HepG2 (cell line): ENCODE measurements around the gene SRRM2. TPM values are rescaled to one million over a fixed set of nuclear protein-coding genes. Genes with fewer than 3 reads are reported as not detected.

Experiments
- ATAC-seq: fragments of 200-7000 bp; cut with Tn5 transposase; 3 replicates; pipeline ENCODE4 v1.9.1; 2020; ENCODE audit warnings: mild to moderate bottlenecking, moderate library complexity
- BruUV-seq: library from RNA; stranded (reverse); fragments of 400-500 nt; replicated peaks from 2 replicates; lab custom pipeline; 2021; lab: Mats Ljungman, UMichigan
- CTCF ChIA-PET: fragments of 300-600 bp; formaldehyde crosslinking; extraction: SDS; loops from one replicate; lab custom pipeline; 2021; ENCODE audit warnings: low total read pairs, inconsistent platforms, low intra/inter-chr PET ratio; lab: Yijun Ruan, JAX
- POLR2A ChIA-PET: fragments of 350-600 bp; sonication (Branson Sonifier 250); formaldehyde crosslinking; loops from one replicate; lab custom pipeline; 2020; ENCODE audit warnings: antibody characterized with exemption, inconsistent platforms; lab: Yijun Ruan, JAX
- DNase-seq: peaks from one replicate; pipeline ENCODE4 v3.0.0-alpha.2; 2015; ENCODE audit warnings: low spot score
- FAIRE-seq: peaks from 3 replicates; lab custom pipeline; 2011; peaks lifted over from hg19 to GRCh38; lab: Jason Lieb, UNC
- H2AFZ ChIP-seq: one replicate; pipeline ENCODE4 v1.6.1; 2011; ENCODE audit warnings: low read length, inconsistent platforms
- H3K27ac ChIP-seq: fragments of 300-600 bp; 3 replicates; pipeline ENCODE4 v1.8.0; 2011; ENCODE audit warnings: mixed run types, mild to moderate bottlenecking, mixed read lengths, low read length, inconsistent platforms; ENCODE audit not compliant: insufficient read depth; ENCODE audit errors: extremely low read length
- H3K27me3 ChIP-seq, 2 experiments: fragments of 200-600 bp in 1 of 2; 2 replicates in 1 of 2; 3 replicates in 1 of 2; pipeline versions ENCODE4 v1.6.0 to v1.8.0; 2011; ENCODE audit warnings: low read length in 2 of 2, mild to moderate bottlenecking in 2 of 2, moderate library complexity in 2 of 2, inconsistent platforms in 1 of 2; ENCODE audit not compliant: insufficient read depth in 2 of 2, control insufficient read depth in 1 of 2
- H3K36me3 ChIP-seq, 2 experiments: fragments of 200-600 bp in 1 of 2; replicated peaks in 1 of 2; 2 replicates in 1 of 2; 3 replicates in 1 of 2; pipeline versions ENCODE4 v1.5.1 to v1.8.0; 2011; ENCODE audit warnings: low read length in 2 of 2, inconsistent platforms in 1 of 2; ENCODE audit not compliant: insufficient read depth in 2 of 2, control insufficient read depth in 1 of 2
- H3K4me1 ChIP-seq: 2 replicates; pipeline ENCODE4 v1.5.1; 2012; ENCODE audit warnings: low read length, inconsistent platforms; ENCODE audit not compliant: insufficient read depth
- H3K4me2 ChIP-seq: 2 replicates; pipeline ENCODE4 v1.6.0; 2011; ENCODE audit warnings: low read depth, low read length, inconsistent platforms
- H3K4me3 ChIP-seq, 3 experiments: fragments of 200-600 bp in 1 of 3; sonication (generic), shearing (Covaris generic) in 1 of 3; replicated peaks in 1 of 3; 2 replicates each; pipeline ENCODE4 v1.5.1; 2011 to 2016; ENCODE audit warnings: low read length in 3 of 3, inconsistent platforms in 2 of 3, low read depth in 2 of 3, mild to moderate bottlenecking in 2 of 3, control low read depth in 1 of 3, mixed read lengths in 1 of 3; ENCODE audit not compliant: insufficient read depth in 1 of 3
- H3K79me2 ChIP-seq: one replicate; pipeline ENCODE4 v1.6.1; 2011; ENCODE audit warnings: low read length, inconsistent platforms; ENCODE audit not compliant: insufficient read depth
- H3K9ac ChIP-seq: 2 replicates; pipeline ENCODE4 v1.6.0; 2011; ENCODE audit warnings: mild to moderate bottlenecking, low read depth, low read length, inconsistent platforms; ENCODE audit not compliant: insufficient read depth
- H3K9me3 ChIP-seq: 2 replicates; pipeline ENCODE4 v1.5.1; 2012; ENCODE audit warnings: mild to moderate bottlenecking, low read length
- H4K20me1 ChIP-seq: 2 replicates; pipeline ENCODE4 v1.6.0; 2011; ENCODE audit warnings: inconsistent platforms, mild to moderate bottlenecking, low read length, moderate library complexity; ENCODE audit not compliant: insufficient read depth
- FOXO1 ChIP-seq: sonication (generic); formaldehyde crosslinking; IDR thresholded peaks from 2 replicates; pipeline ENCODE4 v1.4.0; 2020; ENCODE audit warnings: missing genetic modification reagents
- HDAC2 ChIP-seq: sonication (generic); formaldehyde crosslinking; IDR thresholded peaks from 2 replicates; pipeline ENCODE4 v1.4.0; 2020; ENCODE audit warnings: missing genetic modification reagents
- HES4 ChIP-seq: sonication (generic); formaldehyde crosslinking; IDR thresholded peaks from 2 replicates; pipeline ENCODE4 v1.9.0; 2021; ENCODE audit warnings: mild to moderate bottlenecking, missing genetic modification reagents, borderline replicate concordance
- HOXA7 ChIP-seq: sonication (generic); formaldehyde crosslinking; IDR thresholded peaks from 2 replicates; pipeline ENCODE4 v1.8.1; 2022; ENCODE audit warnings: mild to moderate bottlenecking, missing genetic modification reagents, moderate library complexity
- LBX2 ChIP-seq: sonication (generic); formaldehyde crosslinking; IDR thresholded peaks from 2 replicates; pipeline ENCODE4 v1.5.0; 2020; ENCODE audit warnings: missing genetic modification reagents, mild to moderate bottlenecking, borderline replicate concordance
- POLR2A ChIP-seq, 2 experiments: IDR thresholded peaks; 2 replicates each; pipeline ENCODE4 v1.6.1; 2011; ENCODE audit warnings: low read depth in 2 of 2, low read length in 2 of 2, mild to moderate bottlenecking in 1 of 2, moderate library complexity in 1 of 2; ENCODE audit not compliant: insufficient read depth in 1 of 2
- SNRNP70 ChIP-seq: fragments of 200-400 bp; formaldehyde crosslinking; IDR thresholded peaks from 2 replicates; pipeline ENCODE4 v1.6.1; 2017; ENCODE audit warnings: mild to moderate bottlenecking, low read depth, low read length, moderate library complexity
- ZBTB26 ChIP-seq: IDR thresholded peaks from 2 replicates; pipeline ENCODE4 v1.6.1; 2016; ENCODE audit warnings: missing compliant biosample characterization, missing genetic modification reagents, borderline replicate concordance
- ZBTB38 ChIP-seq: sonication (generic); formaldehyde crosslinking; IDR thresholded peaks from 2 replicates; pipeline ENCODE4 v1.5.1; 2020; ENCODE audit warnings: mild to moderate bottlenecking, missing genetic modification reagents
- ZNF33B ChIP-seq: sonication (generic); formaldehyde crosslinking; IDR thresholded peaks from 2 replicates; pipeline ENCODE4 v1.5.1; 2020; ENCODE audit warnings: mild to moderate bottlenecking, missing genetic modification reagents
- ZNF362 ChIP-seq: sonication (generic); formaldehyde crosslinking; IDR thresholded peaks from 2 replicates; pipeline ENCODE4 v1.4.0; 2020; ENCODE audit warnings: missing genetic modification reagents, mild to moderate bottlenecking, borderline replicate concordance
- ZNF563 ChIP-seq: sonication (generic); formaldehyde crosslinking; IDR thresholded peaks from 2 replicates; pipeline ENCODE4 v1.8.0; 2022; ENCODE audit warnings: mild to moderate bottlenecking, moderate library complexity, missing genetic modification reagents
- ZNF678 ChIP-seq: sonication (generic); formaldehyde crosslinking; IDR thresholded peaks from 2 replicates; pipeline ENCODE4 v1.4.0; 2020; ENCODE audit warnings: mild to moderate bottlenecking, missing genetic modification reagents
- ZNF772 ChIP-seq: sonication (generic); formaldehyde crosslinking; IDR thresholded peaks from 2 replicates; pipeline ENCODE4 v1.5.0; 2020; ENCODE audit warnings: mild to moderate bottlenecking, missing genetic modification reagents
- WGBS: methylation state at CpG from one replicate; pipeline ENCODE4 v1.1.6; 2017; ENCODE audit warnings: low lambda C conversion rate; 5-methylcytosine and 5-hydroxymethylcytosine counted together
- in situ Hi-C: cut with HindIII; loops from 2 replicates; pipeline ENCODE4 v1.10.0; 2017; ENCODE audit warnings: low pct_unique_long_range_greater_than_20kb; ENCODE audit not compliant: extremely low pct_ligation_motif_present
- intact Hi-C: fragments of 100-400 bp; cut with micrococcal nuclease; formaldehyde crosslinking; loops from one replicate; pipeline ENCODE4 v1.10.0; 2022; ENCODE audit not compliant: unreplicated experiment
- polyA plus RNA-seq, 8 experiments: library from polyadenylated mRNA; depleted of rRNA in 3 of 8; stranded (reverse) in 7 of 8; unstranded in 1 of 8; fragments of >200 nt; fragmentation: Illumina TruSeq in 4 of 8; extraction: Trizol in 4 of 8; gene quantifications; 2 replicates each; pipeline versions ENCODE4 v1.2.1 to v1.2.3, GENCODE V29; 2011 to 2016; ENCODE audit warnings: low read depth in 4 of 8, missing spikeins in 1 of 8, mixed read lengths in 1 of 8; ENCODE audit not compliant: insufficient read depth in 1 of 8
- total RNA-seq, 5 experiments: library from RNA; depleted of rRNA; stranded (reverse); fragments of >200 nt; fragmentation: Illumina TruSeq; extraction: Trizol; gene quantifications; 2 replicates each; pipeline ENCODE4 v1.2.3, GENCODE V29; 2016; ENCODE audit warnings: low read depth in 1 of 5
- TF ChIP-seq, protein P1 (sequence below): sonication (generic); formaldehyde crosslinking; IDR thresholded peaks from 2 replicates; pipeline ENCODE4 v1.4.0; 2020; ENCODE audit warnings: missing genetic modification reagents, borderline replicate concordance
- TF ChIP-seq, protein P2 (sequence below): sonication (generic); formaldehyde crosslinking; IDR thresholded peaks from 2 replicates; pipeline ENCODE4 v1.8.1; 2023; ENCODE audit warnings: mild to moderate bottlenecking, missing genetic modification reagents, borderline replicate concordance

The SRRM2 gene
- total and polyA plus RNA-seq, 2 of the 13 experiments (the other 11 are each of a cell fraction or from before 2014, with no cell fraction given), result 50.4 to 112 TPM

DNA sequence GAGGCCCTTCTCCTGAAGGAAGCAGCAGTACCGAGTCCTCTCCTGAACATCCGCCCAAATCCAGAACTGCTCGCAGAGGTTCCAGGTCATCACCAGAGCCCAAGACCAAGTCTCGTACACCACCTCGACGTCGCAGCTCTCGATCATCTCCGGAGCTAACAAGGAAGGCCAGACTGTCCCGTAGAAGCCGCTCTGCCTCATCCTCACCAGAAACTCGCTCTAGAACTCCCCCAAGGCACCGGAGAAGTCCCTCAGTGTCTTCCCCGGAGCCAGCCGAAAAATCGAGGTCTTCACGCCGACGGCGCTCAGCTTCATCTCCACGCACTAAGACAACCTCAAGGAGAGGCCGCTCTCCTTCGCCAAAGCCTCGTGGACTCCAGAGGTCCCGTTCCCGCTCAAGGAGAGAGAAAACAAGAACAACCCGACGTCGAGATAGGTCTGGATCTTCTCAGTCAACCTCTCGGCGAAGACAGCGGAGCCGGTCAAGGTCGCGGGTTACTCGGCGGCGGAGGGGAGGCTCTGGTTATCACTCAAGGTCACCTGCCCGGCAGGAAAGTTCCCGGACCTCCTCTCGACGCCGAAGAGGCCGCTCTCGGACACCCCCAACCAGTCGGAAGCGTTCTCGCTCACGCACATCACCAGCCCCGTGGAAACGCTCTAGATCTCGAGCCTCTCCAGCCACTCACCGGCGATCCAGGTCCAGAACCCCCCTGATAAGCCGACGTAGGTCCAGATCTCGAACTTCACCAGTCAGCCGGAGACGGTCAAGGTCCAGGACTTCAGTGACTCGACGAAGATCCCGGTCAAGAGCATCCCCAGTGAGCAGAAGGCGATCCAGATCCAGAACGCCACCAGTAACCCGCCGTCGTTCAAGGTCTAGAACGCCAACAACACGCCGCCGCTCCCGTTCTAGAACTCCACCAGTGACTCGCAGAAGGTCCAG is 13.3 kb downstream of the SRRM2 start:
- no peak for FAIRE-seq
- POLR2A ChIA-PET, result interaction anchor here (1.2 to 3.5 kb wide), 2 partner anchors 10 to 13 kb away, joined by 4 to 15 read pairs; partner anchors contain the start of gene SRRM2
- Histone ChIP-seq H3K4me2 (no peak overlapping the region), H3K79me2 (peaks cover 22% of the 10 kb centered on the region), H3K9me3 (no peaks in the 10 kb centered on the region), H3K4me1 (no peaks in the 10 kb centered on the region), H3K27ac (no peak overlapping the region), H3K36me3 (peaks cover 52 to 99% of the 10 kb centered on the region in 2 experiments), H3K9ac (no peak overlapping the region), H2AFZ (no peak overlapping the region), H3K27me3 (no peaks in the 10 kb centered on the region), H4K20me1 (peaks cover 9% of the 10 kb centered on the region), H3K4me3 (no peak overlapping the region)
- no peak for DNase-seq
- WGBS, result 96% methylated on average over 55 of the region's 73 CpGs
- in situ Hi-C loops, result no loop called here
- no peak for ATAC-seq
- CTCF ChIA-PET, result no interaction called here
- no TSS peak for BruUV-seq
- intact Hi-C loops, result no loop called here
- no peak for TF ChIP-seq HOXA7 (CRISPR knock-in tag)
- TF ChIP-seq, protein P1, sequence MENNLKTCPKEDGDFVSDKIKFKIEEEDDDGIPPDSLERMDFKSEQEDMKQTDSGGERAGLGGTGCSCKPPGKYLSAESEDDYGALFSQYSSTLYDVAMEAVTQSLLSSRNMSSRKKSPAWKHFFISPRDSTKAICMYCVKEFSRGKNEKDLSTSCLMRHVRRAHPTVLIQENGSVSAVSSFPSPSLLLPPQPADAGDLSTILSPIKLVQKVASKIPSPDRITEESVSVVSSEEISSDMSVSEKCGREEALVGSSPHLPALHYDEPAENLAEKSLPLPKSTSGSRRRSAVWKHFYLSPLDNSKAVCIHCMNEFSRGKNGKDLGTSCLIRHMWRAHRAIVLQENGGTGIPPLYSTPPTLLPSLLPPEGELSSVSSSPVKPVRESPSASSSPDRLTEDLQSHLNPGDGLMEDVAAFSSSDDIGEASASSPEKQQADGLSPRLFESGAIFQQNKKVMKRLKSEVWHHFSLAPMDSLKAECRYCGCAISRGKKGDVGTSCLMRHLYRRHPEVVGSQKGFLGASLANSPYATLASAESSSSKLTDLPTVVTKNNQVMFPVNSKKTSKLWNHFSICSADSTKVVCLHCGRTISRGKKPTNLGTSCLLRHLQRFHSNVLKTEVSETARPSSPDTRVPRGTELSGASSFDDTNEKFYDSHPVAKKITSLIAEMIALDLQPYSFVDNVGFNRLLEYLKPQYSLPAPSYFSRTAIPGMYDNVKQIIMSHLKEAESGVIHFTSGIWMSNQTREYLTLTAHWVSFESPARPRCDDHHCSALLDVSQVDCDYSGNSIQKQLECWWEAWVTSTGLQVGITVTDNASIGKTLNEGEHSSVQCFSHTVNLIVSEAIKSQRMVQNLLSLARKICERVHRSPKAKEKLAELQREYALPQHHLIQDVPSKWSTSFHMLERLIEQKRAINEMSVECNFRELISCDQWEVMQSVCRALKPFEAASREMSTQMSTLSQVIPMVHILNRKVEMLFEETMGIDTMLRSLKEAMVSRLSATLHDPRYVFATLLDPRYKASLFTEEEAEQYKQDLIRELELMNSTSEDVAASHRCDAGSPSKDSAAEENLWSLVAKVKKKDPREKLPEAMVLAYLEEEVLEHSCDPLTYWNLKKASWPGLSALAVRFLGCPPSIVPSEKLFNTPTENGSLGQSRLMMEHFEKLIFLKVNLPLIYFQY (CRISPR knock-in tag), result no peak
- no peak for TF ChIP-seq ZNF362 (CRISPR knock-in tag)
- TF ChIP-seq SNRNP70, result no peak
- no peak for TF ChIP-seq HES4 (CRISPR knock-in tag)
- TF ChIP-seq ZBTB38 (CRISPR knock-in tag), result peak; percentile 41; the same call in 1 of the 2 replicates
- TF ChIP-seq, protein P2, sequence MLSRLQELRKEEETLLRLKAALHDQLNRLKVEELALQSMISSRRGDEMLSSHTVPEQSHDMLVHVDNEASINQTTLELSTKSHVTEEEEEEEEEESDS (CRISPR knock-in tag), result no peak
- TF ChIP-seq ZBTB26 (CRISPR knock-in tag), result 0 out of 2 replicates have a peak, but pooled peaks have one; percentile 19
- no peak for TF ChIP-seq LBX2
- no peak for TF ChIP-seq HDAC2 (CRISPR knock-in tag)
- no peak for TF ChIP-seq FOXO1 (CRISPR knock-in tag)
- TF ChIP-seq ZNF678 (CRISPR knock-in tag), result no peak
- no peak for TF ChIP-seq ZNF33B (CRISPR knock-in tag)
- TF ChIP-seq POLR2A (IDR thresholded peaks at IDR 0.05; ENCODE audit: insufficient read depth in 1 of 2, low read depth in 2 of 2, low read length in 2 of 2), result peak in 1 of 2 experiments; percentile 10; a peak in 1 of 4 replicates
- no peak for TF ChIP-seq ZNF772 (CRISPR knock-in tag)
- no peak for TF ChIP-seq ZNF563 (CRISPR knock-in tag)
